Cardiac muscle cell (in vitro differentiated cells and primary cell): ENCODE data around the gene MAPKAPK2. TPM values are rescaled to one million over a fixed set of nuclear protein-coding genes. Genes with fewer than 3 reads are reported as not detected.

ENCODE experiments used
- DNase-seq, 2 donors: peaks; one replicate each; pipeline versions ENCODE4 v3.0.0 to v3.0.0-alpha.2; 2010 to 2017; ENCODE audit warnings: low read depth in 1 of 2, low spot score in 1 of 2
- H3K27ac ChIP-seq: fragments of 200-600 bp; sonication (generic); 2 replicates; pipeline ENCODE4 v1.5.1; 2016
- H3K27me3 ChIP-seq: fragments of 200-600 bp; sonication (generic); 2 replicates; pipeline ENCODE4 v1.6.0; 2016; ENCODE audit warnings: control low read depth
- H3K36me3 ChIP-seq: fragments of 200-600 bp; sonication (generic); 2 replicates; pipeline ENCODE4 v1.5.1; 2016; ENCODE audit warnings: control low read depth
- H3K4me1 ChIP-seq: fragments of 200-600 bp; sonication (generic); 2 replicates; pipeline ENCODE4 v1.8.1; 2017; ENCODE audit warnings: low read depth, mild to moderate bottlenecking, mixed run types
- H3K4me3 ChIP-seq: fragments of 200-600 bp; sonication (generic); 2 replicates; pipeline ENCODE4 v1.5.1; 2016; ENCODE audit warnings: mild to moderate bottlenecking
- H3K9me3 ChIP-seq: fragments of 200-600 bp; sonication (generic); 2 replicates; pipeline ENCODE4 v1.5.1; 2017; ENCODE audit warnings: low read depth, mild to moderate bottlenecking, control low read depth
- CTCF ChIP-seq: IDR thresholded peaks from 2 replicates; pipeline ENCODE4 v1.5.1; 2012; ENCODE audit warnings: low read depth, mild to moderate bottlenecking, low read length
- polyA plus RNA-seq: library from polyadenylated mRNA; unstranded; fragments of >200 nt; fragmentation: Nextera tagmentation; extraction: Ambion mirVana; gene quantifications from 2 replicates; pipeline ENCODE4 v1.2.1, GENCODE V29; 2016
- total RNA-seq: library from RNA; depleted of rRNA; stranded (reverse); fragments of >200 nt; gene quantifications from 2 replicates; pipeline ENCODE4 v1.2.3, GENCODE V29; 2016

Gene MAPKAPK2
- total and polyA plus RNA-seq, 2 experiments from 2014 or later, result 31.4 to 117 TPM

- peaks cover 39% of the 10 kb centered on the region for H3K4me1 ChIP-seq
- no peaks in the 10 kb centered on the region for H3K9me3 ChIP-seq
- H3K27ac ChIP-seq, result peak overlapping the region; percentile 89
- no peak for TF ChIP-seq CTCF
- H3K36me3 ChIP-seq, result no peaks in the 10 kb centered on the region
- H3K4me3 ChIP-seq, result no peak overlapping the region
- DNase-seq, result no peak
- no peaks in the 10 kb centered on the region for H3K27me3 ChIP-seq
These were observed 10.5 kb upstream of the MAPKAPK2 start for GRCh38 chr1:206674236-206674635.

GRCh38 chr1:206674745-206675175 lies 9.9 kb upstream of the MAPKAPK2 start:
- peak overlapping the region; percentile 89 for H3K27ac ChIP-seq

GRCh38 chr1:206676499-206676898 lies 8.2 kb upstream of the MAPKAPK2 start:
- DNase-seq, result no peak

More at GRCh38 chr1:206674745-206675175, 9.9 kb upstream of the MAPKAPK2 start:
- Histone ChIP-seq H3K4me1 (peaks cover 39% of the 10 kb centered on the region), H3K36me3 (no peaks in the 10 kb centered on the region), H3K27me3 (no peaks in the 10 kb centered on the region), H3K9me3 (no peaks in the 10 kb centered on the region), H3K4me3 (no peak overlapping the region)
- DNase-seq, result peak in 1 of 2 donors; percentile 99
- no peak for TF ChIP-seq CTCF

GRCh38 chr1:206678490-206678889 lies 6.2 kb upstream of the MAPKAPK2 start:
- Histone ChIP-seq H3K27me3 (no peaks in the 10 kb centered on the region), H3K4me1 (peaks cover 16% of the 10 kb centered on the region), H3K27ac (no peak overlapping the region), H3K4me3 (no peak overlapping the region), H3K36me3 (no peaks in the 10 kb centered on the region), H3K9me3 (no peaks in the 10 kb centered on the region)
- TF ChIP-seq CTCF, result no peak
- no peak for DNase-seq

More at GRCh38 chr1:206676499-206676898, 8.2 kb upstream of the MAPKAPK2 start:
- Histone ChIP-seq H3K27ac (no peak overlapping the region), H3K27me3 (no peaks in the 10 kb centered on the region), H3K9me3 (no peaks in the 10 kb centered on the region), H3K4me3 (no peak overlapping the region), H3K4me1 (peaks cover 36% of the 10 kb centered on the region), H3K36me3 (no peaks in the 10 kb centered on the region)
- no peak for TF ChIP-seq CTCF

GRCh38 chr1:206679738-206680211 lies 4.9 kb upstream of the MAPKAPK2 start:
- Histone ChIP-seq H3K4me1 (peaks cover 5% of the 10 kb centered on the region), H3K36me3 (no peaks in the 10 kb centered on the region), H3K27ac (no peak overlapping the region), H3K4me3 (no peak overlapping the region), H3K27me3 (no peaks in the 10 kb centered on the region), H3K9me3 (no peaks in the 10 kb centered on the region)
- DNase-seq, result no peak
- TF ChIP-seq CTCF, result no peak

GRCh38 chr1:206680279-206680678 lies 4.4 kb upstream of the MAPKAPK2 start:
- Histone ChIP-seq H3K9me3 (no peaks in the 10 kb centered on the region), H3K4me1 (peaks cover under 1% of the 10 kb centered on the region), H3K27ac (no peak overlapping the region), H3K27me3 (no peaks in the 10 kb centered on the region), H3K4me3 (no peak overlapping the region), H3K36me3 (no peaks in the 10 kb centered on the region)
- DNase-seq, result no peak
- TF ChIP-seq CTCF, result no peak
